SKM-1 treated with dmso at 0.1 percent for 144 hours (cell line): ENCODE results near the gene DMTF1.

Experiments
- DNase-seq: peaks from one replicate; lab custom pipeline; 2025; ENCODE audit not compliant: unreplicated experiment; lab: John Stamatoyannopoulos, UW

The DMTF1 gene

DNA sequence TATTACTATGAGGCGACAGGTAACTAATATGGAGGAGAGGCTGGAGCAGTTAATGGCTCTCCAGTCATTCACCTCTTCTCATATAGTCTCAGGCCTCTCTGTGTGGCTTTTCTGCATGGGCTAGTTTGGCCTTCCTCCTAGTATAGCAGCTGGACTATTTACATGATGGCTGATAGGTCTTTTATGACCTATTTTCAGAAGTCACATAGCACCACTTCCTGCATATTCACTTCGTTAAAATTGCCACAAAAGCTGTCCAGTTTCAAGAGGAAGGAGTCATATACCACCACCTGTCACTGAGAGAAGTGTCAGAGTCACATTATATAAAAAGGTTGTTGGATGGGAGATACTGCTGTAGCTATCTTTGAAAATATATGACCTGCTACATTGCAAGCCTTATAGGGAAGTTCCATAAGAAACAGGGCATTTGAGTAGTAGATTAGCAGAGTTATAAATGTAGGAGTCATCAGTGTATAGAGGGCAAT is 8.0 kb upstream of the DMTF1 start:
- no peak for DNase-seq

- no peak for DNase-seq
Observed at GRCh38 chr7:87146740-87147386, 5.4 kb upstream of the DMTF1 start.

DNA sequence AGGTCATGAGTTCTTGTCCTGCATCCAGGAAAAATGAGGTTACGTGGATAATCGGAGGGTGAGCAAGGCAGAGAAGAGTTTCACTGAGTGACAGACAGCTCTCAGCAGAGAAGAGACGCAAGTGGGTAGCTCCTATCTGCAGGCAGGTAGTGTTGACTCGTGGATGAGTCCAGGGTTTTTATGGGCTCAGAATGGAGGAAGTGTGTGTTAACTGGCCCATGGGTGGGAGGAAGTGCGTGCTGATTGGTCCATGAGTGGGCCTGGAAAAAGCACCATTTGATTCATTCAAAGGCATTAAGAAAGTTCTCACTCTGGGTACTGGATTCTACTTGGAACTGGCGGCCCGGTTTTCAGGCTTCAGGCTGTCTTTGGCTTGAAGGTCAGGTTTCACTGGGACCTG is 4.8 kb upstream of the DMTF1 start:
- DNase-seq = no peak

GRCh38 chr7:87148332-87148955 is 3.8 kb upstream of the DMTF1 start:
- no peak for DNase-seq

DNA sequence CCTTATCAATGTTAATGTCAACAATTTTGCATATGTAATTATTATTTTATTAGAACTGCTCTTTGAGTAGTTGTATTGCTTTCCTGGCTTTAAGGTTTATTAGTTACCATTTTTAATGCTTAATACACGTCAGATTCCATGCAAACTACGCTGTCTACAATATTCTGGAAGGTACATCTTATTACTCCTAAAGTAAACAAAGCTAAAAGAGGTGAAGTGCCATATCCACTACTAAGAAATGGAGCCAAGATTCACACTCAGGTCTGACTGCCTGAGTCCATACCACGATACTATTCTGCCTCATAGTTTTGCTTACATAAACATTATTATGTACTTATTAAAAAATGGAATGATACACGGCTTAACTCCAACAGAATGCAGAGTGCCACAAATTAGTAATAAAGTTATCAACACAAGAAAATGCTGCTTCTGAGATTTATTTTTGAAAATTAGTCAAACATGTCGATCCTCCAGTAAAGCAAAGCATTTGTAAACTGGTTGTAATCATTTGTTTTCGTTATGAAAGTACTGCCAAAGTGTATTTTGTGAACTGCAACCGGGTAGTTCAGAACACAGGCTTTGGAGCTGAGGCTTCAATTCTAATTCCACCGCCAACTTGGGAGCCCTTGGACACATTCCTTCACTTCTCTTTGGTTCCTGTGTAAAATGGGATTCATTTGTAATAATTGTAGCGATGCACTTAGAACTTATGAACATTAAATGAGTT is 1.1 kb upstream of the DMTF1 start:
- no peak for DNase-seq

DNA sequence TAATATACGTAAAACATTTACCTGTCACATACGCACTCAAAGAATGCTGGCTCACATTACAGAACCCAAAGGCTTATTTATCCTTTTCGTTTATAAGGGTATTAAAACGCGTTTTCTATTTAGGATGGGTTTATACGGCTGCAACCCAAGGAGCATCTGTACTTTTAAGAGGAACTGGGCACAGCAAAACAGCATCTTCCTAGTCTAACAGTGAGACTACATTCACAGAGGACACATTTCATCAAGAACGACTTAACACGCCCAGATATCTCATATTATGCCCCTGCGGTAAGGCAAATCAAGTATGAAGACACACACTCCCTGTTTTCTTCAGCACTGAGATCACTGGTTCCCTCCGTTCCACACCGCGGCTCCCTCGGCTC is 533 bp upstream of the DMTF1 start:
- peak; percentile 57 for DNase-seq

DNA sequence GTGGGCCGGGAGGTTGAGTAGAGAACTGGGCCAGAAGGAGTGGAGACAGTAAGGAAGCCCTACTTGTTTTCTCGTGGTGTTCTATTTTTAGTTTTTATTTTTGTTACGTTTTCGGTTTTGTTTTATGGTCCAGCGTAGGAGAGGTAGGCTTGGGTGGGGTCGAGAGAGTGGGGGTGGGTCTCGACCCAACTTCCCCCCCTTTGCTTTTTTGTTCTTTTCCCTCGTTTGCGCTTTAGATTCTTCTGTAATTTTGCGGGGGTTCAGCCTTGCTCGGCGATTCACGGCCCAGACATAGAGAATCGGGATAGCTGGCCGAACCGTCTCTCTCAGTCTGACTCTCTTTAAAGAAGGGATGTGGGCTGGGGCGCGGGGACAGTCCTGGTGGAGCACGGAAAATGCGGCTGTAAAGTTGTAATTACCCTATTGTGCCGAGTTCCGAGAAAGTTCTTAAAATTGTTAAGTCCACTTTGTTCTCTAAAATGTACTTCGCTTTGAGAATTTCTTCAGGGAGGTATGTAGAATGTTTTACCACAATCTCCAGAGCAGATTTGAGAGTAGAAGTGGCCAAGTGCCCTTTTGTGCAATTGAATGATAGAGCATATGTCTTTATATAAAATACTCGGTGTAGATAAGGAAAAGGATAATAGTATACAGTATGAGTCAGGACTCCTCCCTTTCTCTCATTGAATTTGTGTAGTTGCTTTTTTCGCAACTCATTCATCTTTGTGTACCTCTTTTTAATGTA is 816 bp downstream of the DMTF1 start:
- DNase-seq = peak; percentile 17

GRCh38 chr7:87154166-87154565 is 1.9 kb downstream of the DMTF1 start:
- no peak for DNase-seq

GRCh38 chr7:87154569-87154968 is 2.3 kb downstream of the DMTF1 start:
- DNase-seq = no peak

DNA sequence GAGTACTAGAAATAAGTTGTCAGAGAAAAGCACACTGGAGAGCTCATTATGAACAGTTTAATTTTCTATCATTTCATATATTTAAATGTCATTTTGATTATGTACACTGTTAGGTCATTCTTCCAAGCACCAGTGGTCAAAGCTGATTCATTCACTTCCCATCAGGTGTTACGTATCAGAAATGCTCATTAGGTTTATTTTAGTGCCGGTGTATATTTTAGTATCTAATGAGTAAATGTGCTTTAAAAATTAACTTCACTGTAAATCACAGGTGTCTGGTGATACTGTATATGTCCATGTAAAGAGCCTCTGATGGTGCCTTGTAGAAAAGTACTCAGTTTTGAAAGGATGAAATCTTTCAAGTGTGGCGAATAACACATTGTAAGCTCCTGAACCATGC is 3.5 kb downstream of the DMTF1 start:
- no peak for DNase-seq

GRCh38 chr7:87156709-87157108 is 4.5 kb downstream of the DMTF1 start:
- no peak for DNase-seq

GRCh38 chr7:87159538-87159937 is 7.3 kb downstream of the DMTF1 start:
- no peak for DNase-seq

- no peak for DNase-seq
Observed at GRCh38 chr7:87164433-87164832, 12.2 kb downstream of the DMTF1 start.

- DNase-seq = no peak
Observed at GRCh38 chr7:87170828-87171227, 18.6 kb downstream of the DMTF1 start.

DNA sequence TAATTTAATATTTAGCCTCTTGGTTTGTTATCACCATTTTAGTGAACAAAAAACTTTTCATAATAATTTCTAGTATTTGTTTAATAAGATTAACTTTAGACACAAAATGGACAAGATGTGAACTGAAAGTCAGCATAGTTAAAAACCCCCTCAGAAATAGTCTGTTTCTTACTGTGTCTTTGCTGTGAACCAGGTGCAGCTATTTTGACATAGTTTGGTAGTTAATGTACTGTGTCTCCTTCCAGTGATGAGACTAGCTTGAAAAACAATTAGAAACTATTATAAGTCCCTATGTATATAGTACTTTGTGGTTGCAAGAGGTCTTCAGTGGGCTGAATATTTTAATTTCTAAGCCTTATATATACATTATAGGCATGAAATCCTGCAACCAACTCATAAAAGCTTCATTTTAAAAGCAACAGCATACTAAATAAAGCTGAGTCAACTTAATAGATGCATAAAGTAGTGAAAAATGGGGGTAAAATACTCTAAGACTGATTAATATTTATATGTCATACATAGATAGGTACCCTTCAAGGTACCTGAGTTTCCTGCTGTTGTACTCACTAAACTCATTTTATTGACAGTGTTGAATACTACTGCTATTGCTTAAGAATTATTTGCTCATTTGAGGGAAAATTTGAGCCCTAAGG is 19.2 kb downstream of the DMTF1 start:
- no peak for DNase-seq

DNA sequence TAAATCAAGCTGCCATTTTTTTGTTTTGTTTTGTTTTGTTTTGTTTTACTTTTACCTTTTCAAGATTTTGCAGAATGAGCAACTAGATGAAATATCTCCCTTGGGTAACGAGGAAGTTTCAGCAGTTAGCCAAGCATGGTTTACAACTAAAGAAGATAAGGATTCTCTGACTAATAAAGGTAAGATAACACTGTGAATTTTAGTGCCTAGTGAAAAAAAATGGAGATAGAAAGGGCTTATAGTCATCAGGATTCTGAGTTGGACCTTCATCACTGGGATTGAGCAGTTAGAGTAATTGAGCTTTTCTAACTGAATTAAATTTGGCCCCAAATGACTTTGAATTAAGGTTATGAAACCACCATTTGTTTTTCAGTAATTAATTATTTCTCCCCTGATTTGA is 21.2 kb downstream of the DMTF1 start:
- DNase-seq = no peak

DNA sequence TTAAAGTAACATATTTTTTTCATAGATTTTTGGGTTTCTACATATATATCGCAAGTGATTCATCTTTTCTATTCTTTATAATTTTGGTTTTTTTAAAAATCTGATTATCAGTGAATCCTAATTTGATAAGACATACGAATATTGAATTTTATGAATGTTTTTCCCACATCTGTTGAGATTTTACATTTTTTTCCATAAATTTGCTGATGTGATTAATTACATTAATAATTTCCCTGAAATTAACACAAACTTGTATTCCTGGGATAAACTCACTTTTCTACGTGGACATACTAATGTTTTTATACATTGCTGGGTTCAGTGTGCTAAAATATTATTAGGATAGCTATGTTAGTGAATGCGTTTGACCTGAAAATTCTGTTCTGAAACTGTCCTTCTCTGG is 26.1 kb downstream of the DMTF1 start:
- DNase-seq = no peak

GRCh38 chr7:87179180-87179579 is 26.9 kb downstream of the DMTF1 start:
- DNase-seq = no peak

DNA sequence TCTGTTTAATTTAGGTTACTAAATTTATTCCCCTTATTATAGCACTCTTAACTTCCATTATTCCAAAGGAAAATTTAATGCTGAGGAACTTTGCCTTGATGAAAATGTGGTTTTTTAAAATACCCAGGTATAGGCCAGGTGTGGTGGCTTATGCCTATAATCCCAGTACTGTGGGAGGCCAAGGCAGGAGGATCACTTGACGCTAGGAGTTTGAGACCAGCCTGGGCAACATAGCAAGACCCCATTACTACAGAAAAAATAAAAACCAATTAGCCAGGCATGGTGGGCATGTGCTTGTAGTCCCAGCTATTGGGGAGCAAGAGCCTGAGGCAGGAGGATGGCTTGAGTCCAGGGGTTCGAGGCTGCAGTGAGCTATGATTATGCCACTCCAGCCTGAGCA is 34.9 kb downstream of the DMTF1 start:
- DNase-seq = no peak

- DNase-seq = no peak
Observed at GRCh38 chr7:87188930-87189329, 36.7 kb downstream of the DMTF1 start.

- DNase-seq = no peak
Observed at GRCh38 chr7:87190783-87191182, 38.5 kb downstream of the DMTF1 start.
